Left renal cortex interstitium (tissue), 4 donors: ENCODE measurements around the gene SNCG. TPM values are rescaled to one million over a fixed set of nuclear protein-coding genes. Genes with fewer than 3 reads are reported as not detected.
"Not testable (repeated sequence)": the region's sequence is repeated elsewhere in the genome, so short reads cannot be mapped to it uniquely, and the experiment has no call there.

Source experiments
- DNase-seq, 4 donors: peaks; one replicate each; pipeline ENCODE4 v3.0.0-alpha.2; 2013; ENCODE audit warnings: low read depth in 4 of 4, low spot score in 2 of 4, missing footprints in 1 of 4
- polyA plus RNA-seq, 4 donors: library from polyadenylated mRNA; unstranded; fragments of 120-200 nt; gene quantifications; one replicate each; pipeline ENCODE4 v1.2.1, GENCODE V29; 2013; ENCODE audit not compliant: insufficient read length in 4 of 4

SNCG gene
- polyA plus RNA-seq, 4 donors: 14.5 to 29.7 (median 20.4) TPM

DNA sequence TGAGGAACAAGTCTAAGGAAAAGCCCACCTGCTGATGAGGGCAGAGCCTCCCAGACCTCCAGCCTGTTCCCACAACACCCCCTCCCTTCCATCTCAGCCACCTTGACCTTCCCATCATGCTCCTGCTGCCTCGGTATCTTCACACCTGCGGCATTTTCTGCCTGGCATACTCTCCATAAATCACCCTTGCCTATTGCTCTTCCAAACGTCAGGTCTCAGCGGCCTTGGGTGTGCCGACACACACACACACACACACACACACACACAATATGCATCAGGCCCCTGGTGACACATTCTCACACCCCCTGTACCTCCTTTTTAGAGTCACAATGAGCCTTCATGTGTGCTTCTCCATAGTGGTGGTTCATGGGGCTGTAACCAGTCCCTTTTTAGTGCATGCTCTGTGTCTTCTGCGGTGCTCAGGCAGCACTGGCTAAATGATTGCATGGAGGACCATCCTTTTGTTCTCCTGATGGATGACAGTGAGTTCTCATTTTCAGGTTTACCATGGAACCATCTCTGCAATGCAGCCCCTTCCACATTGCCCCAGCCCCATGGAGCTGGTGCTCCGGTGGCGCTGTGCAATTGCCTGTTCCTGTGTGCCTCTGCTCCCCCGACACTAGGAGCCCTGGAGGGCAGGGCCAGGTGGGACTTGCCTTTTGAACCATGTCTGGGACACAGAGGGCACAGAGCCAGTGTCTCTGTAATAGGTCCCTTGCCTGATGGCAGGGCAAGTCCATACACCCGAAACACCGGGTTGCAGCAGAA lies 14.4 kb downstream of the SNCG start:
- DNase-seq: no peak

DNA sequence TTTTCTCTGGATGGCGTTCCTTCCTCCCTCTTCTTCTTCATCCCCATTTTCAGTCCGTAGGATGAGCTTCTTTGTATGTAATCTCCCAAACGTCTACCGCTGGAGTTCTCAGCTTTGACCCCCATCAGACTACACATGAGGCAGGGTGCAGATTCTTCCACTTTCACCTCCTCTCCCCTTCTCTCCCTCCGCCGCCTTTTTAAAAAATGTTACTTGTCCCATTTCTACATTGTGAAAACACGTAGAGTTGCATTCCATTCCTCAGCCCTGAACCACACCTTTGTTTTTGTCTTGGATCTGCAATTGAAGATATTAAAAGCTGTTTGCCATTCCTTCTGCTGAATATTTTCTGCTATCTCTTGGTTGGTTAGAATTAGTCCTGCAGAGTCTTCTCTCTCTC lies 16.1 kb downstream of the SNCG start:
- no peak for DNase-seq

DNA sequence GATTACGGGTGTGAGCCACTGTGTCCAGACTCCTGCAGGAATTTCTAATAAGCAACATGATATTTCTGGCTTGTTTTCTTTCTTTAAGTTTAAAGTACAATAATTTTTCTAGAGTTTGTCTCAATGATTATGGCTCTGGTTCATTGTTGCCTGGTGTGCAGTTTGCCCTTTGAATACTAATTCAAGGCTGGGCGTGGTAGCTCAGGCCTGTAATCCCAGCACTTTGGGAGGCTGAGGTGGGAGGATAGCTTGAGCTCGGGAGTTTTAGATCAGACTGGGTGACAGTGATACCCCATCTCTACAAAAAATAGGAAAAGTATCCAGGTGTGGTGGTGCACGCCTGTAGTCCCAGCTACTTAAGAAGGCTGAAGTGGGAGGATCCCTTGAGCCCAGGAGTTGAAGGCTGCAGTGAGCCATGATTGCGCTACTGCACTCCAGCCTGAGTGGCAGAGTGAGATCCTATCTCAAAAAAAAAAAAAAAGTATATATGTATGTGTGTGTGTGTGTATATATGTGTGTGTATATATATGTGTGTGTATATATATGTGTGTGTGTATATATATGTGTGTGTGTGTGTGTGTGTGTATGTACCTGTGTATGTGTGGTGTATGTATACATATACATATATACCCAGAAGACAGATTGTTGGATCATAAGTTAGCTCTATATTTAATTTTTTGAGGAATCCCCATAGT lies 18.1 kb downstream of the SNCG start:
- DNase-seq: no peak

DNA sequence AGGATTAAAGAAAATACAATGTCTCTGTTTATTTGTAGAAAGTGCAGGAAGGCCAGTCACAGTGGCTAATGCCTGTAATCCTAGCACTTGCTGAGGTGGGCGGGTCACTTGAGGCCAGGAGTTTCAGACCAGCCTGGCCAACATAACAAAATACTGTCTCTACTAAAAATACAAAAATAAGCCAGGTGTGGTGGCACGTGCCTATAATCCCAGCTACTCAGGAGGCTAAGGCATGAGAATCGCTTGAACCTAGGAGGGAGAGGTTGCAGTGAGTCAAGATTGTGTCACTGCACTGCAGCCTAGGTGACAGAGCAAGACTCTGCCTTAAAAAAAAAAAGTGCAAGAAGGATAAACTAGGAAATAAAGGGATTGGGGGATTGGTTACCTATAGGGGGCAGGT lies 20.1 kb downstream of the SNCG start:
- DNase-seq: not testable (repeated sequence)

DNA sequence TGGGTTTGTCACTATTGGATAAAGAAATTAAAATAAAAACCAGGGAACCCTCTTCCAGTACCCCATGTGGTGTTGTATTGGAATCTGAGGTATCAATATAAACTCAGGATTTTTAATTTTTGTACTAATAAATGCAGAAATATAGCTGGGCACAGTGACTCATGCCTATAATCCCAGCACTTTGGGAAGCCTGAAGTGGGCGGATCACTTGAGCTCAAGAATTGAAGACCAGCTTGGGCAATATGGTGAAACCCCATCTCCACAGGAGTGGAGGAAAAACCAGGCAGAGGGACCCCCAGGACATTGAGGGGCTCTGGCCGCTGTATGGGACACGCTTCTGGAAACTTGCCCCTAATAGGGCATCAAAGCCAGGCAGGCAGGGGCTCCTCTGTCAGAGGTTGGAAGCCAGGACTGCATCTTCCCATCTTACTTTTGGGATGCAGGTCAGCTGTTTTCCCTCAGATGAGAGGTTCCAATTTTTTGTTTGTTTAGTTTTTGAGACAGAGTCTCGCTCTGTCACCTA lies 21.0 kb downstream of the SNCG start:
- no peak for DNase-seq

DNA sequence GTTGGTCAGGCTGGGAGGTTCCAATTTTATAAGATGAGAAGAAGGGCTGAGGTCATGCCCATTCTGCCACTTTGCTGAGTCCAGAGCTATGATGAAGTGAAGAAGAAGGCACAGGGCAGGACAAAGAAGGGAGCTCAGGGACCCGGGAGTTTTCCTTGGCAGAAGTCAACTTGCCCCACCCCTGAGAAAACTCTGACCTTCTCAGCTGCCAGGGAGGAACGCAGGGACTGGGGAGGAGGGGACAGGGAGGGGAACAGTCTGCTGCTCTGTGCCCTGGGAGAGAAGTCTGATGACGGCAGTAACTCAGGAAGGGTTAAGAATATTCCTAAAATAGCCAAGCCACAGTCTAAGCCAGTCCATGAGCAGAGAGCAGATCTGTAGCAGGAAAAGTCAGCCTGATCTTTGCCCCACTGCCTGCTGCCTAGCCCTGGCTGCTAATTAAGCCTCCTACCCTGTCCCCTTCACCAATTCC lies 21.6 kb downstream of the SNCG start:
- no peak for DNase-seq

DNA sequence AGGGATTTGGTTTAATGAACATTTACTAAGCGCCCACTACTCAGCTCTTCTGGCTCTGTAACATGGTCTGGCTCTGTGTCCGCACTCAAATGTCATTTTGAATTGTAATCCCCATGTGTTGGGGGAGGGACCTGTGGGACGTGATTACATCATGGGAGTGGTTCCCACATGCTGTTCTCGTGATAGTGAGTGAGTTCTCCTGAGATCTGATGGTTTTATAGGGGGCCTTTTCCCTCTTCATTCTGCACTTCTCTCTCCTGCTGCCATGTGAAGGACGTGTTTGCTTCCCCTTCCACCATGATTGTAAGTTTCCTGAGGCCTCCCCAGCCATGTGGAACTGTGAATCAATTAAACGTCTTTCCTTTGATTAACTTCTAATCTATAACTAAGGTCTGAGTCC lies 22.6 kb downstream of the SNCG start:
- DNase-seq: not testable (repeated sequence)

DNA sequence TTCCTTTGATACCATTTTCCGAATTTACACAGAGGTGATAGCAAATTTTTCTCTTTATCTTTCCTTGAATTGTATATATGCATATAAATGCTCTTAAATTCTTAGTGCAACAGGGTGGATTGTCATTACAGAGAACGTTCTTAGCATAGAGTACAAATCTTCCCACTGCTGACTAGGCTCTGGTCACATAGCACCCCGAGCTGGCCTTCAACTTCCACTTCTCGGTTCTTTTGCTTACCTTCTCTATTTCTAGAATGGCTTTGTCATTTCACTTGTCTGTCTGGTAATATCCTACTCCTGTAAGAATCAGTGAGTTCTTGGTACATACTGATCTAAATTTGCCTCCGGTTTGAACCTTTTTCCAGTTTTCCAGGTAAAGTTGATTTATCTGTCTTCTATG lies 23.3 kb downstream of the SNCG start:
- DNase-seq: no peak

DNA sequence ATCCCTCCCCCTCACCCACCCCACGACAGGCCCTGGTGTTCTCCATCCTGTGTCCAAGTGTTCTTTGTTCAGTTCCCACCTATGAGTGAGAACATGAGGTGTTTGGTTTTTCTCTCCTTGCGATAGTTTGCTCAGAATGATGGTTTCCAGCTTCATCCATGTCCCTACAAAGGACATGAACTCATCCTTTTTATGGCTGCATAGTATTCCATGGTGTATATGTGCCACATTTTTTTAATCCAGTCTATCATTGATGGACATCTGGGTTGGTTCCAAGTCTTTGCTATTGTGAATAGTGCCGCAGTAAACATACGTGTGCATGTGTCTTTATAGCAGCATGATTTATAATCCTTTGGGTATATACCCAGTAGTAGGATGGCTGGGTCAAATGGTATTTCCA lies 26.1 kb downstream of the SNCG start:
- DNase-seq: not testable (repeated sequence)

DNA sequence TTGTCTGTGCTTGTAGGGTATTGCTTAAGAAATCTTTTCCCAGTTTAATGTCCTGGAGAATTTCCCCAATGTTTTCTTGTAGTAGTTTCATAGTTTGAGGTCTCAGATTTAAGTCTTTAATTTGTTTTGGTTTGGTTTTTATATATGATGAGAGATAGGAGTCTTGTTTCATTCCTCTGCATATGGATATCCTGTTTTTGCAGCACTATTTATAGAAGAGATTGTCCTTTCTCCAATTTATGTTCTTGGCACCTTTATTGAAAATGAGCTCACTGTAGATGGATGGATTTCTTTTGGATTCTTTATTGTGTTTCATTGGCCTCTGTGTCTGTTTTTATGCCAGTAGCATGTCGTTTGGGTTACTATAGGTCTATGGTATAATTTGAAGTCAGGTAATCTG lies 30.1 kb downstream of the SNCG start:
- no peak for DNase-seq

DNA sequence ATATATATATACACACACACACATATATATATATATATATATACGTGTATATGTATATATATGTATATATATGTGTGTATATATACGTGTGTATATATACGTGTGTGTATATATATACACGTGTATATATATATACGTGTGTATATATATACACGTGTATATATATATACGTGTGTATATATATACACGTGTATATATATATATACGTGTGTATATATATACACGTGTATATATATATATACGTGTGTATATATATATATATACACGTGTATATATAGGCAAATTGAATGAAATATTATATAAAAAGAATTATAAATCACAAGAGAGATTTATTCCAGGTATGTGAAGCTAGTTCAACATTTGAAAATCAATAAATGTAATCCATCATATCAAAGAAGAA lies 33.0 kb downstream of the SNCG start:
- DNase-seq: not testable (repeated sequence)

DNA sequence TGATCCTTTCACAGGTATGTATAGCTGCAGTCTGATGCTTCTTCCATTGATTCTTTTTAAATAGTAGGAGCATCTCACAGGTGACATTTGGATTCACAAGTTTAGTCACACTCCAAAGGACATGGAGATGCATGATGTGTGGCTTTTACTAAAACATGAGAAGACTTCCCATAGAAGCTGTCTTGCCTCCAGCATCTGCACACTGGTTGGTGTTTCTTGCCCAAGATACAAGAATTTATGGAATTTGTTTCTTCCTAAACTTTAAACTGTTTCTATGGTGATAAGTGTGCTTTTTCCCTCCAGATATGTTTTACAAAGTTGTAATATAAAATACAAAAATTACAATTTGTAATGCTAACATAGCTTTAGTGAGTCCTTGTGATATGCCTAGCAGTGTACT lies 34.1 kb downstream of the SNCG start:
- DNase-seq: no peak

DNA sequence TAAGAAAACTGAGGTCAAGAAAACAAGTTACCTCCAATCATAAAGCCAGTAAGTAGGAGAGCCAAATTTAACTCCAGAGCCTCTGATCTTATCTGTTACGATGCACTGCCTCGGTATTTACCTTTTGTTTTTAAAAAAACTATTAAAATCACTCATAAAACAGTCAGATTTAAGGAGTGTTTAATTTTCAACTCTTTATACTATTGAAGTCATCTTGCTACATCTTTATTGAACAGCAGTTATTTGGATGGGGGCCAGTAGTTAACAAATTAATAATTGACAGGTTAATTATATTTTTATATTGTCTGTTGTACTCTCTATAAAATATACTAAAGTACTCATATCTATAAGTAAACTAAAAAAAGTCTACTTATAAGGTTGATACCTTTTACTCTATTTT lies 34.5 kb downstream of the SNCG start:
- no peak for DNase-seq

DNA sequence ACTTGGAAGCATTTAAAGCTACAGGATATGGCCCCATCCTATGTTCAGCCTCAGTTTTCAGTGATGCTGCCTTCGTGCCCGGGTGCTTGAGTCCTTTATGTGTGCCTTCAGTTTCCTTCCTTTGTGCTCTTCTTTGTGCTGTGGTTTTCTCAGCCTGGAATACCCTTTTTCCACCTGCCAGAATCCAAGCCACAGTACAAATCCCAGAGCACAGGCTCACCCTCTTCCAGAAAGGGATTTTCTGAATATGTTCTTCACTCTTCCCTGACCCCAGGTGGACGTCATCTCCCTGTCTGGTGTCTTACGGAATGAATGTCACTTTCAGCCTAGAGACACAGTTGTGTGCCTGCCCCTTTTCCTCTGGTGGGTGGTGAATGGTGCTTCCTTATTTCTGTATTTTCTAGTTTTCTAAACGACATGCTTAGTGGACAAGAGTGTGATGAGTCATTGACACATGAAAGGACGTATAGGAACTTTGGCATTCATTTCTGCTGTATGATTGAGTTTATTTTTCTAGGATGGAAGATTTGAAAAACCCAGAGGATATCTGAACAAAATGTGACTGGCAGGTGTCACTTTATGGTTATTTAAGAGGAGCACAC lies 41.5 kb downstream of the SNCG start:
- DNase-seq: not testable (repeated sequence)

DNA sequence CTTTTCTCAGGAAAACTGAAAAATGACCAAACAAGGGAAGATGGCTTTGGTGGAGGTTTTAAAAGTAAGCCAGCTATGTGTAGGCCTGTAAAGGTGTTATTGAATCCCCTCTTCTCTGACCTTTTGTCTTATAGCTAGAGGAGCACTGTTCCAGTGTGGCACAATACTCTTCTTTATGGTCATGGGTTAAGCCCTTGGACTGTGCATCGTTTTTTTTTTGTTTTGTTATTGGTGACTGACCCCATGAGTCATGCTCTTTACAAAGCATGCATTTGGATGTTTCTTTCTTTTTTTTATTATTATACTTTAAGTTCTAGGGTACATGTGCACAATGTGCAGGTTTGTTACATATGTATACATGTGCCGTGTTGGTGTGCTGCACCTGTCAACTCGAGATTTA lies 42.1 kb downstream of the SNCG start:
- DNase-seq: no peak

DNA sequence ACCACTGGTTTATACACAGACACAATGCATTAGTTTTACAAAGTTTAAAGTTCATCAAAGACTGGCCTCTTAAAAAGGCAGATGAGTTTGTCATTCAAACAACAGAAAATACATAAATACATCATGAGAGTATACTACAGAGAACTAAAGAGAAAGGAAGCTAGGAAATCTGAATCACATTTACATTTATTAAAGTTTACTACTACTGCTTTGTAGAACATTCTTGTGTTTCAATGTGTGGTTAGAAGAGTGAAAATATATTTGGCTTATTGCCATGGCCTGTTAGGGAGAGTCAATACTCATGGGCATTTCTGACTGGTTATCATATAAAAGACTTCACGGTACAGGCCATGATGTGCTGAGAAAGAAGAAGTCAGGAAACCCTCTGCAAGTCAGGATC lies 48.7 kb downstream of the SNCG start:
- not testable (repeated sequence) for DNase-seq

DNA sequence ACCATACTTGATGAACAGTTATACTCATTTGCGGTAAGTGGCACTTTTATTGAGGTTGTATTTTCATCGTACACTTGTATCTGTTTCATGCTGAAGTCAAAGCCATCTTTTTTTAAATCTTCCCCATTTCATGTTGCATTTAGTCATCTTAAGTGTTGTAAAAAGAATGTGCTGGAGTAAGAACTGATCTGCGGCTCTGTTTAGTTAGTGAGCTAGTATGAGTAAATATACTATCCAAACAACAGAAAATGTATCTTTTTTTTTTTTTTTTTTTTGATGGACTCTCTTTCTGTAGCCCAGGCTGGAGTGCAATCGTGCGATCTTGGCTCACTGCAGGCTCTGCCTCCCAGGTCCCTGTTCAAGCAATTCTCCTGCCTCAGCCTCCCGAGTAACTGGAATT lies 49.3 kb downstream of the SNCG start:
- DNase-seq: not testable (repeated sequence)

DNA sequence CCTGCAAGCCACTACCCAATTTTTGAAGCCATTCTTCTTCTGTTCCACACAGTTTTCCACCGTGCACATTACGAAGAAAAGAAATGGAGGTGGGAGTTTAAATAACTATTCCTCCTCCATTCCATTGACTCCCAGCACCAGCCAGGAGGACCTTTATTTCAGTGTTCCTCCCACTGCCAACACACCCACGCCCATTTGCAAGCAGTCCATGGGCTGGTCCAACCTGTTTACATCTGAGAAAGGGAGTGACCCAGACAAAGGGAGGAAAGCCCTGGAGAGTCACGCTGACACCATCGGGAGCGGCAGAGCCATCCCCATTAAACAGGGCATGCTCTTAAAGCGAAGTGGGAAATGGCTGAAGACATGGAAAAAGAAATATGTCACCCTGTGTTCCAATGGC lies 49.9 kb downstream of the SNCG start:
- DNase-seq: not testable (repeated sequence)

DNA sequence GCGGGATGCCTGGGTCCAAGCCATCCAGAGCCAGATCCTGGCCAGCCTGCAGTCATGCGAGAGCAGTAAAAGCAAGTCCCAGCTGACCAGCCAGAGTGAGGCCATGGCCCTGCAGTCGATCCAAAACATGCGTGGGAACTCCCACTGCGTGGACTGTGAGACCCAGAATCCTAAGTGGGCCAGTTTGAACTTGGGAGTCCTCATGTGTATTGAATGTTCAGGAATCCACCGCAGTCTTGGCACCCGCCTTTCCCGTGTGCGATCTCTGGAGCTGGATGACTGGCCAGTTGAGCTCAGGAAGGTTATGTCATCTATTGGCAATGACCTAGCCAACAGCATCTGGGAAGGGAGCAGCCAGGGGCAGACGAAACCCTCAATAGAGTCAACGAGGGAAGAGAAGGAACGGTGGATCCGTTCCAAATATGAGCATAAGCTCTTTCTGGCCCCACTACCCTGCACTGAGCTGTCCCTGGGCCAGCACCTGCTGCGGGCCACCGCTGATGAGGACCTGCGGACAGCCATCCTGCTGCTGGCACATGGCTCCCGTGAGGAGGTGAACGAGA lies 50.8 kb downstream of the SNCG start:
- DNase-seq: not testable (repeated sequence)
